VCaP (cell line): ENCODE data around the gene ABCG8.

Experiments
- H3K27ac ChIP-seq: fragments of 450-650 bp; 2 replicates; pipeline ENCODE4 v1.5.1; 2017
- CTCF ChIP-seq: fragments of 450-650 bp; conservative IDR thresholded peaks from 2 replicates; pipeline ENCODE4 v1.5.1; 2017; ENCODE audit warnings: mild to moderate bottlenecking, moderate library complexity

ABCG8 gene

GRCh38 chr2:43885132-43885632 is 46.4 kb downstream of the ABCG8 start:
- no peak for TF ChIP-seq CTCF
- H3K27ac ChIP-seq, result no peak overlapping the region; the same call in 1 of the 2 replicates

- no peak for TF ChIP-seq CTCF
- H3K27ac ChIP-seq, result no peak overlapping the region
Observed at GRCh38 chr2:43887176-43887575, 48.4 kb downstream of the ABCG8 start.

- H3K27ac ChIP-seq, result no peak overlapping the region
- no peak for TF ChIP-seq CTCF
Observed at GRCh38 chr2:43889416-43889815, 50.6 kb downstream of the ABCG8 start.

- H3K27ac ChIP-seq, result no peak overlapping the region
- TF ChIP-seq CTCF, result no peak
Observed at GRCh38 chr2:43890855-43891254, 52.1 kb downstream of the ABCG8 start.

- no peak overlapping the region for H3K27ac ChIP-seq
- no peak for TF ChIP-seq CTCF
Observed at GRCh38 chr2:43894743-43895142, 56.0 kb downstream of the ABCG8 start.

GRCh38 chr2:43896906-43897305 is 58.1 kb downstream of the ABCG8 start:
- peak overlapping the region; percentile 73 for H3K27ac ChIP-seq
- no peak for TF ChIP-seq CTCF

- peak overlapping the region; percentile 73 for H3K27ac ChIP-seq
- TF ChIP-seq CTCF, result no peak
Observed at GRCh38 chr2:43897492-43897891, 58.7 kb downstream of the ABCG8 start.
